ENCODE data around the gene CIAO2B. TPM values are rescaled to one million over a fixed set of nuclear protein-coding genes. Genes with fewer than 3 reads are reported as not detected.

The CIAO2B gene
- total RNA-seq, 1 donor from 2014 or later: 89.4 TPM

DNA sequence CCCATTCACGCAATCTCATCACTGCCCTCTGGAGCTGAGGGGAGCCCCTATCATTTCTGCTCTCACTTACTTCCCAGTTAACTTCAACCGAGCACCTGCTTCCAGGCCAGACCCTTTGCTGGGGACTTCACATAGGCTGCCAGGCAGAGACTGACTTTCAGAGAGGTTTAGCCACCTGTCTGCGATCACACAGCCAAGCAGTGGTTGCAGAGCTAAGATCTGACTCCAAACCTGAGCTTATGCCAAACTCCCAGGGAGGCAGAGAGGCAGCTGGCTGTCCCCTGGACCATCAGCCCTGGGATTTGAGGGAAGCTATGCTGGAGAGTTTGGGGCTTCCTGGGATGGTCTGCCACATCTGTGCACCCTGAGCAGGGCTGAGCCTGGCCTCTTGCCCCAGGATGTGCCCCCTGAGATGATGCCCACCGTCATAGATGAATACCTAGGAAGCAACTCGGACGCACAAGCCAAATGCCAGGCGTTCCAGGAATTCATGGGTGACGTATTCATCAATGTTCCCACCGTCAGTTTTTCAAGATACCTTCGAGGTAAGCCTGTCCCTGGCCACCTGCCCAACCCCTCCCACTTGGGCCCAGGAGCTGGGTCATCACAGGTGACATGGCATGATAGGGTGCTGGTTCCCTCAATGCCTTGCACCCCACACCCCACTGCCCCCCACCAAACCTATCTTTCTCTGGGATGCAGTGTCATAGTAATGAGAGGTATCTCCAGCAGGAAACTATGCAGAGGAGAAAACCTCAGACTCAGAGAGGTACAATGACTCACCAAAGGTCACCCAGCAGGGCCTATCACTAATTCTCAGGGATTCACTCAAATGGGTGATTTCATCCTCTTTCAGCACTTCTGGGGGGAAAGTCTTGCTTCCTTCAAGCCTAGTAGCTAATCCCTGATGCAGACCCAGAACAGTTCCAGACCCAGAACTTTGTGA, 36.8 kb upstream of the CIAO2B start:
- TF ChIP-seq, protein P1, sequence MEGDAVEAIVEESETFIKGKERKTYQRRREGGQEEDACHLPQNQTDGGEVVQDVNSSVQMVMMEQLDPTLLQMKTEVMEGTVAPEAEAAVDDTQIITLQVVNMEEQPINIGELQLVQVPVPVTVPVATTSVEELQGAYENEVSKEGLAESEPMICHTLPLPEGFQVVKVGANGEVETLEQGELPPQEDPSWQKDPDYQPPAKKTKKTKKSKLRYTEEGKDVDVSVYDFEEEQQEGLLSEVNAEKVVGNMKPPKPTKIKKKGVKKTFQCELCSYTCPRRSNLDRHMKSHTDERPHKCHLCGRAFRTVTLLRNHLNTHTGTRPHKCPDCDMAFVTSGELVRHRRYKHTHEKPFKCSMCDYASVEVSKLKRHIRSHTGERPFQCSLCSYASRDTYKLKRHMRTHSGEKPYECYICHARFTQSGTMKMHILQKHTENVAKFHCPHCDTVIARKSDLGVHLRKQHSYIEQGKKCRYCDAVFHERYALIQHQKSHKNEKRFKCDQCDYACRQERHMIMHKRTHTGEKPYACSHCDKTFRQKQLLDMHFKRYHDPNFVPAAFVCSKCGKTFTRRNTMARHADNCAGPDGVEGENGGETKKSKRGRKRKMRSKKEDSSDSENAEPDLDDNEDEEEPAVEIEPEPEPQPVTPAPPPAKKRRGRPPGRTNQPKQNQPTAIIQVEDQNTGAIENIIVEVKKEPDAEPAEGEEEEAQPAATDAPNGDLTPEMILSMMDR (IDR thresholded peaks at IDR 0.05; ENCODE audit: partially characterized antibody, unreplicated experiment): no peak
- Mint-ChIP-seq H3K27me3 (ENCODE audit: unreplicated experiment) (peaks cover 5% of the 10 kb centered on the region), H3K9me3 (ENCODE audit: unreplicated experiment) (peaks cover 2% of the 10 kb centered on the region), H3K27ac (ENCODE audit: unreplicated experiment) (no peak overlapping the region), H3K4me1 (ENCODE audit: low read depth, unreplicated experiment) (no peaks in the 10 kb centered on the region), H3K36me3 (ENCODE audit: unreplicated experiment) (peaks cover 4% of the 10 kb centered on the region), H3K4me3 (ENCODE audit: unreplicated experiment) (no peak overlapping the region)
- DNase-seq: no peak

DNA sequence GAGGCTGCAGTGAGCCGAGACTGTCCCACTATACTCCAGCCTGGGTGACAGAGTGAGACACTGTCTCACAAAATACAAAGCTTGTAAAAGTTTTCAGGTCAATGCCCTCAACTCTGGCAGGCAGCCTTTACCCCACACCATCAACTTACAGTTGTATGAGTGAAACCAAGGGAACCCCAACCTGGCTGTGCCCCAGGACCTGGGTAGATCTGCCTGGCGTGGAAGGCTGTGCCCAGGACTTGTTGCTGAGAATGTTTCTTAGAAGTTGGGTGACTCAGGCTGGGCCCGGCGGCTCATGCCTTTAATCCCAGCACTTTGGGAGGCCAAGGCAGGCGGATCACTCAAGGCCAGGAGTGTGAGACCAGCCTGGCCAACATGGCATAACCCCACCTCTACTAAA, 34.6 kb upstream of the CIAO2B start:
- H3K9me3 Mint-ChIP-seq (ENCODE audit: unreplicated experiment): peaks cover 2% of the 10 kb centered on the region

GRCh38 chr16:66964049-66964448, 29.8 kb upstream of the CIAO2B start:
- Mint-ChIP-seq H3K9me3 (ENCODE audit: unreplicated experiment) (peaks cover 5% of the 10 kb centered on the region), H3K4me1 (ENCODE audit: low read depth, unreplicated experiment) (peaks cover 5% of the 10 kb centered on the region), H3K27me3 (ENCODE audit: unreplicated experiment) (peaks cover 4% of the 10 kb centered on the region), H3K36me3 (ENCODE audit: unreplicated experiment) (no peaks in the 10 kb centered on the region), H3K27ac (ENCODE audit: unreplicated experiment) (no peak overlapping the region), H3K4me3 (ENCODE audit: unreplicated experiment) (no peak overlapping the region)
- no peak for DNase-seq
- TF ChIP-seq, protein P1 (IDR thresholded peaks at IDR 0.05; ENCODE audit: partially characterized antibody, unreplicated experiment): no peak

More for the DNA sequence above, 34.6 kb upstream of the CIAO2B start:
- no peak overlapping the region for H3K4me3 Mint-ChIP-seq (ENCODE audit: unreplicated experiment)
- peaks cover 5% of the 10 kb centered on the region for H3K27me3 Mint-ChIP-seq (ENCODE audit: unreplicated experiment)
- H3K27ac Mint-ChIP-seq (ENCODE audit: unreplicated experiment): no peak overlapping the region
- TF ChIP-seq, protein P1 (IDR thresholded peaks at IDR 0.05; ENCODE audit: partially characterized antibody, unreplicated experiment): no peak
- no peaks in the 10 kb centered on the region for H3K36me3 Mint-ChIP-seq (ENCODE audit: unreplicated experiment)
- DNase-seq: no peak
- no peaks in the 10 kb centered on the region for H3K4me1 Mint-ChIP-seq (ENCODE audit: low read depth, unreplicated experiment)

GRCh38 chr16:66961914-66962313, 27.7 kb upstream of the CIAO2B start:
- TF ChIP-seq, protein P1 (IDR thresholded peaks at IDR 0.05; ENCODE audit: partially characterized antibody, unreplicated experiment): no peak
- Mint-ChIP-seq H3K27ac (ENCODE audit: unreplicated experiment) (no peak overlapping the region), H3K36me3 (ENCODE audit: unreplicated experiment) (no peaks in the 10 kb centered on the region), H3K4me1 (ENCODE audit: low read depth, unreplicated experiment) (peaks cover 5% of the 10 kb centered on the region), H3K27me3 (ENCODE audit: unreplicated experiment) (peaks cover 4% of the 10 kb centered on the region), H3K9me3 (ENCODE audit: unreplicated experiment) (peaks cover 5% of the 10 kb centered on the region), H3K4me3 (ENCODE audit: unreplicated experiment) (peak overlapping the region; percentile 32)
- no peak for DNase-seq

Data from glutamatergic neuron (in vitro differentiated cells).